ENCODE data around the gene SIGLEC8. TPM values are rescaled to one million over a fixed set of nuclear protein-coding genes. Genes with fewer than 3 reads are reported as not detected.

Gene SIGLEC8
- total and polyA plus RNA-seq, 2 of the 8 experiments (the other 6 are each of a cell fraction or from before 2014, with no cell fraction given), result not detected

DNA sequence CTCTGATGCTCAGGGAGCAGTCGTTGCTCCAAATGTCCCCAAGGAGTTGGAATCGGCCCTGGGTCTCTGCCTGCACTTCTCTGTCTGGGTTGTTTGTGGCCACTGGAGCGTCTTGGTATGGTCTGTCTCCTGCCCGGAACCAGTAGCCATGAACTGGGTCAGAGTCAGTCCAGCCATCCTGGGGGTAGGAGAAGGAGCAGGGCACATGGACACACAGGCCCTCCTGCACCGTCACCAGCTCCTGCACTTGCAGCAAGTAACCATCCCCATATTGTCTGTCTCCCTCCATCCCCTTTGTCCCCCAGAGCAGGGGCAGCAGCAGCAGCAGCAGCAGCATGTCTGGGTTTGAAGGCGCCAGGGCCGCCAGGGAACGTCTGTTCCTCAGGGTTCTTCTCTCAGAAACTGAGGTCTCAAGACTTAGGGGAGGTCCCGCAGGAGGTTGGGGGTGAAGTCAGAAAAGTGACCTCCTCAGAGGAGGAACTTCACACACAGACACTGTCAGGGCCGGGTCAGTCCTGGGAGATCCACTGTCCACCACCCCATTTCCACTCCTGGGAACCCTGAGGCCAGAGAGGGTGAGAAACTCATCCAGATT, at the start of gene SIGLEC8 (continued):
- TF ChIP-seq POLR2A (IDR thresholded peaks at IDR 0.05; ENCODE audit: control extremely low read depth in 1 of 2, low read depth in 2 of 2, low read length in 2 of 2), result no peak
- no peak for TF ChIP-seq YY1 (IDR thresholded peaks at IDR 0.05; ENCODE audit: low read depth, low read length)
- TF ChIP-seq POU5F1 (IDR thresholded peaks at IDR 0.05; ENCODE audit: low read depth, low read length), result no peak
- no peak for TF ChIP-seq GTF2F1 (IDR thresholded peaks at IDR 0.05; ENCODE audit: borderline replicate concordance, low read depth, low read length)
- no peak for TF ChIP-seq ATF2 (IDR thresholded peaks at IDR 0.05; ENCODE audit: low read length)
- no peak for TF ChIP-seq ASH2L (IDR thresholded peaks at IDR 0.05; ENCODE audit: low read length)

Data from H1 (cell line).